ENCODE results near the gene SERPINB5. TPM values are rescaled to one million over a fixed set of nuclear protein-coding genes. Genes with fewer than 3 reads are reported as not detected.

The SERPINB5 gene
- total and polyA plus RNA-seq, 2 donors, result 5.6 to 27.1 TPM

GRCh38 chr18:63518178-63519012 is 41.6 kb downstream of the SERPINB5 start:
- Histone ChIP-seq H3K4me1 (ENCODE audit: insufficient read depth) (no peaks in the 10 kb centered on the region), H3K36me3 (ENCODE audit: insufficient read depth) (no peaks in the 10 kb centered on the region), H3K4me3 (ENCODE audit: low read depth, low read length) (no peak overlapping the region), H3K27ac (ENCODE audit: low read depth) (no peak overlapping the region)
- peak; percentile 71 for DNase-seq (ENCODE audit: extremely low spot score)
- WGBS, result 31% methylated on average over 16 of the region's 16 CpGs

DNA sequence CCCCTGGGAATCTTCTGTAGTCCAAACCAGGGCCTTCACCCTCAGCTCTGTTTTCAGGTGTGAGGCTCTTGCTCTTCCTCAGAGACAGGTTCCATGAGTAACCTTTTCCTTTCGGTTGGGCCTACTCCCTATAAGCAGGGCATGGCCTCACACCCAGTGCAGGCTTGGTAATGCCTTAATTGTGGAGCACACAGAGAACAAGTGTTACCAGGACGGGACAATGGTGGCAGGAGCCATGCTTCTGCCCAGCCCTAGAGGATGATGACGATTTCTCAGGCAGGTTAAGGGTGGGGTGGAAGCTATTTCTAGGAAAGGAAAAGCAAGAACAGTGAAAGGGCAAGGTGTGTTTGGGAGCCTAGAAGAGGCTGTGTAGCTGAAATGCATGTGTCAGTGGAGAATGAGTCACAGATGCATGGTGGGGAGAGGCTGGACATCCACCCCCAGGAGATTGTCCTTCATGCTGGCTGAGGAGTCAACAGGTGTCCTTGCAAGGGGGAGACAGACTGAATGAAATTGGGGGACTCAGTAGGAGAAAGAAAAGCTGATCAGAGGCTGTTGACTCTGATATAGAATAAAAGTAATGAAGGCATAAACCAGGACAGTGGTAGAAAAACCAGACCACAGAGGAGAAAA is 43.4 kb downstream of the SERPINB5 start:
- Histone ChIP-seq H3K4me3 (ENCODE audit: low read depth, low read length) (no peak overlapping the region), H3K27ac (ENCODE audit: low read depth) (no peak overlapping the region), H3K4me1 (ENCODE audit: insufficient read depth) (no peaks in the 10 kb centered on the region), H3K36me3 (ENCODE audit: insufficient read depth) (no peaks in the 10 kb centered on the region)
- 91% methylated on average over 3 of the region's 3 CpGs for WGBS
- no peak for DNase-seq (ENCODE audit: extremely low spot score)

DNA sequence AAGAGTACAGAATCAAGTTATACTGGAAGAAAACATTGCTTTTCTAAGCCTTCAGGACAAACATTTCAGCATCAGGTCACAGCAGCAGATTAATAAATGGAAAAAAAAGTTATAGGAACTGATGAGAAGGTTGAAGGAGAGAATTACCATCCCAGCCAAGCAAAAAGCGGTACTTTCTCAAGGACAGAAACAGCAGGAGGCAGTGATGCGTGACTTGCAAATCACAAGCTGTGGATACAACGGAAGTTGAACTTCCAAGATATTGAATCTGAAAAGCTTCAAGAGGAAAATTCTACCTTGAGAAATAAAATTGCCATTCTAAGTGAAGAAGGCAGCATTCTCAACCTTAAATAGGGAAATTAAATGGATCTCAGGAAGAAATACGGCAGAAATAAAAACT is 46.9 kb downstream of the SERPINB5 start:
- Histone ChIP-seq H3K36me3 (ENCODE audit: insufficient read depth) (no peaks in the 10 kb centered on the region), H3K4me1 (ENCODE audit: insufficient read depth) (no peaks in the 10 kb centered on the region), H3K27ac (ENCODE audit: low read depth) (no peak overlapping the region), H3K4me3 (ENCODE audit: low read depth, low read length) (no peak overlapping the region)
- DNase-seq (ENCODE audit: extremely low spot score), result no peak
- WGBS, result 67% methylated on average over 4 of the region's 4 CpGs

DNA sequence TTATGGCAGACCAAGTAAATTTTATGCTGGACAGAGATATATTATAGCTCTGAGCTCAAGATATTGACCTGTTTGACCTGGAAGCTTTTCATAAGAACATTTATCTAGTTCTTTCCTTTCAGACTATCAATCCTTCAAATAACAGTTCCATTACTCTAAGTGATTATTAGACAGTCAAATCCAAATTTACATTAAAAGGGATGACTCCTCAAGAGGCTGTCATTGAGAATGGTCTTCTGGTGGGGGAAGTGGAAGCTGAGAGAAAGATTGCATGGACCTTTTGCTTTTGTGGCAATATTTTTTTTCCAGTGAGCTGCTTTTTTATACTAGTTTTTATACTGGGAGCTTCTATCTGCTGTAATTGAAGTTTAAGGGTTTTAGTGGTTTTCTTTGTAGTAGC is 50.5 kb downstream of the SERPINB5 start:
- H3K4me3 ChIP-seq (ENCODE audit: low read depth, low read length), result no peak overlapping the region
- H3K27ac ChIP-seq (ENCODE audit: low read depth), result no peak overlapping the region
- H3K4me1 ChIP-seq (ENCODE audit: insufficient read depth), result no peaks in the 10 kb centered on the region
- DNase-seq (ENCODE audit: extremely low spot score), result no peak
- H3K36me3 ChIP-seq (ENCODE audit: insufficient read depth), result no peaks in the 10 kb centered on the region

DNA sequence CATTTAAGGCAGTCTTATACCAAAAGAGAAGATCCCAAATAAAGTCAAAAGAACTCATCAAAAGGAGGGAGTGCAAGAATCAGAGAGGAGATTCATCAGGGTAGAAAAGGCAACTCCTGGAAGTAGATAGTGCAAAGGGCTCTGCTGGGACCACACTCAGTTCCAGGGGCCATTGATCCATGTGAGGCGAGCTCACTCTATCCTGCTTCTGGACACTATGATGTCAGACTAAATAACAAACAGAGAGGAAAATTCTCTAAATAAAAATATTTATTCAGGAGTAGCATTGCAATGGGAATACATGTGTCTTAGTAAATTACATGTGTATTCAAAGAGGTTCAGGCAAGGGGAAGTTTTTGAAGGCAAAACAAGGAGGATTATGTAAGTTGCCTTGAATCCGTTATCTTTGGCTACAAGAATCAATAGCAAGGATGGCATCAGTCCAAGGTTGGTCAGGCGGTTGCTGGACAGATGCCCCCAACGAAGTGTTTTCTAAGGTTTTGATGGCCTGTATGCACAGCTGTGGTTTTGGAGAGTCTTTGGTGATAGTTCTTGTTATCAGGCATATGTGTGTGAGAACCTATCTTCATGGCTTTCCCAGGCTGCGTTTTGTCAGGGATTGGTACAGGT is 52.2 kb downstream of the SERPINB5 start:
- Histone ChIP-seq H3K36me3 (ENCODE audit: insufficient read depth) (no peaks in the 10 kb centered on the region), H3K4me3 (ENCODE audit: low read depth, low read length) (no peak overlapping the region), H3K27ac (ENCODE audit: low read depth) (no peak overlapping the region), H3K4me1 (ENCODE audit: insufficient read depth) (no peaks in the 10 kb centered on the region)
- no peak for DNase-seq (ENCODE audit: extremely low spot score)
- WGBS, result 66% methylated on average over 5 of the region's 5 CpGs

GRCh38 chr18:63532471-63532870 is 55.7 kb downstream of the SERPINB5 start:
- H3K27ac ChIP-seq (ENCODE audit: low read depth), result no peak overlapping the region
- no peaks in the 10 kb centered on the region for H3K36me3 ChIP-seq (ENCODE audit: insufficient read depth)
- 91% methylated on average over 2 of the region's 2 CpGs for WGBS
- H3K4me3 ChIP-seq (ENCODE audit: low read depth, low read length), result no peak overlapping the region
- H3K4me1 ChIP-seq (ENCODE audit: insufficient read depth), result no peaks in the 10 kb centered on the region
- DNase-seq (ENCODE audit: extremely low spot score), result no peak

DNA sequence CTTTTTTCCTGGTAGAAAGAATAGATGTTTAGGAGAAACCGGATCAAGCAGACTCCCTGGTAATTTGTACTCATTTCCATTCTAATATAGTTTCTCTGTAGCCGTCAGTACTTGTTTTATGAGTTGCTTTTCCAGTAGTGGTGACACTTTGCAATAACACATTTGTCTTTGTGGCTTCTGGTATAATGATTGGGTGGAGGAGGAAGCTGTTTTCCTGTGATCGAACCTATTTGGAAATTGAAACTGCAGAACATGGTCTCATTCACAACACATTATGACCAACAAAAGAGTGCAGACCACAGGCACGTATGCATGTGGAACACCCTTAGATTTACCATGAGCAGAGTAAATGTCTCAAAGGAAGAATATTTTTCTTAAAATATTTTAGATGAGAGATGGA is 57.9 kb downstream of the SERPINB5 start:
- Histone ChIP-seq H3K27ac (ENCODE audit: low read depth) (no peak overlapping the region), H3K4me3 (ENCODE audit: low read depth, low read length) (no peak overlapping the region), H3K36me3 (ENCODE audit: insufficient read depth) (no peaks in the 10 kb centered on the region), H3K4me1 (ENCODE audit: insufficient read depth) (no peaks in the 10 kb centered on the region)
- DNase-seq (ENCODE audit: extremely low spot score), result no peak
- WGBS, result 57% methylated on average over 4 of the region's 4 CpGs

GRCh38 chr18:63539904-63540510 is 63.2 kb downstream of the SERPINB5 start:
- no peak for DNase-seq (ENCODE audit: extremely low spot score)
- no peak overlapping the region for H3K27ac ChIP-seq (ENCODE audit: low read depth)
- no peaks in the 10 kb centered on the region for H3K36me3 ChIP-seq (ENCODE audit: insufficient read depth)
- H3K4me1 ChIP-seq (ENCODE audit: insufficient read depth), result no peaks in the 10 kb centered on the region
- H3K4me3 ChIP-seq (ENCODE audit: low read depth, low read length), result no peak overlapping the region
- 48% methylated on average over 3 of the region's 3 CpGs for WGBS

- no peak for DNase-seq (ENCODE audit: extremely low spot score)
- no peak within 1 kb of the TSS for H3K27ac ChIP-seq (ENCODE audit: low read depth)
- no peak within 1 kb of the TSS for H3K4me3 ChIP-seq (ENCODE audit: low read depth, low read length)
- WGBS, result 73% methylated on average over 1 of the region's 1 CpG
- no peaks in the 10 kb centered on the region for H3K36me3 ChIP-seq (ENCODE audit: insufficient read depth)
- H3K4me1 ChIP-seq (ENCODE audit: insufficient read depth), result no peaks in the 10 kb centered on the region
These were observed 65.3 kb downstream of the SERPINB5 start, which contains the start of gene SERPINB12 for GRCh38 chr18:63542069-63542468. TSS of gene SERPINB12 (plus strand) at chr18:63542369. CDS start at chr18:63556160, 13,791 bp downstream.

- Histone ChIP-seq H3K4me1 (ENCODE audit: insufficient read depth) (no peaks in the 10 kb centered on the region), H3K36me3 (ENCODE audit: insufficient read depth) (no peaks in the 10 kb centered on the region), H3K27ac (ENCODE audit: low read depth) (no peak overlapping the region), H3K4me3 (ENCODE audit: low read depth, low read length) (no peak overlapping the region)
- WGBS, result 76% methylated on average over 2 of the region's 2 CpGs
- no peak for DNase-seq (ENCODE audit: extremely low spot score)
These were observed 67.3 kb downstream of the SERPINB5 start for GRCh38 chr18:63544017-63544416.

GRCh38 chr18:63545000-63545399 is 68.2 kb downstream of the SERPINB5 start:
- WGBS, result 44% methylated on average over 3 of the region's 3 CpGs
- no peak overlapping the region for H3K4me3 ChIP-seq (ENCODE audit: low read depth, low read length)
- H3K36me3 ChIP-seq (ENCODE audit: insufficient read depth), result no peaks in the 10 kb centered on the region
- DNase-seq (ENCODE audit: extremely low spot score), result no peak
- no peak overlapping the region for H3K27ac ChIP-seq (ENCODE audit: low read depth)
- H3K4me1 ChIP-seq (ENCODE audit: insufficient read depth), result no peaks in the 10 kb centered on the region

GRCh38 chr18:63550068-63550467 is 73.3 kb downstream of the SERPINB5 start:
- 65% methylated on average over 1 of the region's 1 CpG for WGBS

DNA sequence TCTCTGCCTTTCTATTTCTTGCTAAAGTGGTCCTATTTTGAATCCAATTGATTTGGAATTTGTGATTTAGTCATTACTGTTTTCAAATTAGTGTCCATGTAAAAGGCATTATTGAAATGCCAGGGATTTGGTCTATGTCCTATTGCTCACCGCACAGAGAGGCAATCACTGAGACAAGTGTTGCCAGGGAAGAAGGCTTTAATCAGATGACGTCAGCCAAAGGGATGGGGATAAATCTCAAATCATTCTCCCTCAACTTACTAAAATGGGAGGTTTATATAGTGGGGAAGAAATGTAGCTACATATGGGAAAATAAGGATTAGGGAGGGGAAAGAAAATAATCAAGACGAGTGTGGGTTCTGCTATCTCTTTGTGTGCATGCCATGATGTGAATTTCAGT is 75.0 kb downstream of the SERPINB5 start:
- Histone ChIP-seq H3K4me3 (ENCODE audit: low read depth, low read length) (no peak overlapping the region), H3K36me3 (ENCODE audit: insufficient read depth) (no peaks in the 10 kb centered on the region), H3K4me1 (ENCODE audit: insufficient read depth) (no peaks in the 10 kb centered on the region), H3K27ac (ENCODE audit: low read depth) (no peak overlapping the region)
- no peak for DNase-seq (ENCODE audit: extremely low spot score)
- WGBS, result 86% methylated on average over 3 of the region's 3 CpGs

More at GRCh38 chr18:63550068-63550467, 73.3 kb downstream of the SERPINB5 start:
- Histone ChIP-seq H3K36me3 (ENCODE audit: insufficient read depth) (no peaks in the 10 kb centered on the region), H3K4me3 (ENCODE audit: low read depth, low read length) (no peak overlapping the region), H3K27ac (ENCODE audit: low read depth) (no peak overlapping the region), H3K4me1 (ENCODE audit: insufficient read depth) (no peaks in the 10 kb centered on the region)
- no peak for DNase-seq (ENCODE audit: extremely low spot score)

All from urinary bladder (tissue), 4 donors.